ENCODE results near the gene GCSH.

The GCSH gene

DNA sequence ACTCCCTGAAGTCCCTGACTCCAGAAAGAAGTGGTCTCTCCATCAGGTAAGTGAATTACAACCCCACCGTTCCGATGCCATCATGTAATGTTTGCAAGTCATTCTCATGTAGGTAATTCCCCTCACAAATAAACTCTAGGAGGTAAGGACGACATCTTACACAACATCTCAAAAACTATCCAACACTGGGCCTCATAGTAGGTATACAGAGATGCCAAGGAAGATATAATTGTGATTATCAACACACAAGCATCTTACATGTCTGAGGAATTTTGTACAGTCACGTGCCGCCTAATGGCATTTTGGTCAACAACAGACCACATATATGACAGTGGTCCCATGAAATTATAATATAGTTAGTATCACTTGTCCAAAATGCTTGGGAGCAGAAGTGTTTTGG, 7.4 kb downstream of the GCSH start:
- no peak for TF ChIP-seq FOXP2 (optimal IDR thresholded peaks at IDR 0.05; ENCODE audit: borderline replicate concordance, extremely low read depth, extremely low read length, insufficient read depth)
- TF ChIP-seq TAF1 (IDR thresholded peaks at IDR 0.05; ENCODE audit: borderline replicate concordance, insufficient read depth, low read length) = no peak

DNA sequence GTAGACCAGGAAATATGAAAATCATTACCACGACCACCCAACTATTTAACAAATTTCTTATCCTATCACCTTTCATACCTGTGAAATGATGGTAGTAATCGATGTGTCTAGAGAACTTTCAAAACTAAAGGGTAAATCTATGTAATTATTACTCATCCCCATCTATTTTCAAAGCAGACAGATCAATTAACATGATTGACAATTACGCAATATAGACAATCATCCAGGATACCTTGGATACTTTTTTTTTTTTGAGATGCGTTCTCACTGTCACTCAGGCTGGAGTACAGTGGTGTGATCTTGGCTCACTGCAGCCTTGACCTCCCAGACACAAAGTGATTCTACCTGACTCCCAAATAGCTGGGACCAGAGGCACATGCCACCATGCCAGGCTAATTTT, 15.2 kb downstream of the GCSH start:
- no peak for TF ChIP-seq SIN3A (IDR thresholded peaks at IDR 0.05; ENCODE audit: borderline replicate concordance, insufficient read depth, low read length)
- no peak for TF ChIP-seq TAF1 (IDR thresholded peaks at IDR 0.05; ENCODE audit: borderline replicate concordance, insufficient read depth, low read length)
- TF ChIP-seq POLR2AphosphoS5 (IDR thresholded peaks at IDR 0.05; ENCODE audit: low read depth, low read length) = no peak
- TF ChIP-seq, protein P1, sequence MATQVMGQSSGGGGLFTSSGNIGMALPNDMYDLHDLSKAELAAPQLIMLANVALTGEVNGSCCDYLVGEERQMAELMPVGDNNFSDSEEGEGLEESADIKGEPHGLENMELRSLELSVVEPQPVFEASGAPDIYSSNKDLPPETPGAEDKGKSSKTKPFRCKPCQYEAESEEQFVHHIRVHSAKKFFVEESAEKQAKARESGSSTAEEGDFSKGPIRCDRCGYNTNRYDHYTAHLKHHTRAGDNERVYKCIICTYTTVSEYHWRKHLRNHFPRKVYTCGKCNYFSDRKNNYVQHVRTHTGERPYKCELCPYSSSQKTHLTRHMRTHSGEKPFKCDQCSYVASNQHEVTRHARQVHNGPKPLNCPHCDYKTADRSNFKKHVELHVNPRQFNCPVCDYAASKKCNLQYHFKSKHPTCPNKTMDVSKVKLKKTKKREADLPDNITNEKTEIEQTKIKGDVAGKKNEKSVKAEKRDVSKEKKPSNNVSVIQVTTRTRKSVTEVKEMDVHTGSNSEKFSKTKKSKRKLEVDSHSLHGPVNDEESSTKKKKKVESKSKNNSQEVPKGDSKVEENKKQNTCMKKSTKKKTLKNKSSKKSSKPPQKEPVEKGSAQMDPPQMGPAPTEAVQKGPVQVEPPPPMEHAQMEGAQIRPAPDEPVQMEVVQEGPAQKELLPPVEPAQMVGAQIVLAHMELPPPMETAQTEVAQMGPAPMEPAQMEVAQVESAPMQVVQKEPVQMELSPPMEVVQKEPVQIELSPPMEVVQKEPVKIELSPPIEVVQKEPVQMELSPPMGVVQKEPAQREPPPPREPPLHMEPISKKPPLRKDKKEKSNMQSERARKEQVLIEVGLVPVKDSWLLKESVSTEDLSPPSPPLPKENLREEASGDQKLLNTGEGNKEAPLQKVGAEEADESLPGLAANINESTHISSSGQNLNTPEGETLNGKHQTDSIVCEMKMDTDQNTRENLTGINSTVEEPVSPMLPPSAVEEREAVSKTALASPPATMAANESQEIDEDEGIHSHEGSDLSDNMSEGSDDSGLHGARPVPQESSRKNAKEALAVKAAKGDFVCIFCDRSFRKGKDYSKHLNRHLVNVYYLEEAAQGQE (IDR thresholded peaks at IDR 0.05; ENCODE audit: insufficient read depth in 1 of 2, low read depth in 2 of 2, low read length in 2 of 2) = no peak
- TF ChIP-seq FOXP2 (optimal IDR thresholded peaks at IDR 0.05; ENCODE audit: borderline replicate concordance, extremely low read depth, extremely low read length, insufficient read depth) = no peak

DNA sequence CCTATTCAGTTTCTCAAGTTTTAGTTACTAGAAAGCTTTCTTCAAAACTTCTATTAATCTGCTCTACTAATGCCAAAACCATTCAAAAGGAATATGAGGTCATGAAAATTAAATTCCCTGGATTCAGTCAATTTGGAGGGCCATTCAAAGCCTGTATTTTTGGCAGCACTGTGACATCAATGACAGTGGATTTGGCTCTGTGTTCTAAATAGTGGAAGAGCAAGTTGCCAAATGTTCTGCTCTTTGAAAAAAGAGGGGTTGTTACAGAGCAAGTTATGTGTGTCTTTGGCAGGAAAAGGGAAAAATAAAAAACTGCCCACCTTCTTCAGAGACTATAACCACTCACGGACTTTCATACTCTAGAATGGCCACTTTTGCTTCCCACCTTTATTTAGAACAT, 16.0 kb downstream of the GCSH start:
- no peak for TF ChIP-seq POLR2AphosphoS5 (IDR thresholded peaks at IDR 0.05; ENCODE audit: low read depth, low read length)
- no peak for TF ChIP-seq SIN3A (IDR thresholded peaks at IDR 0.05; ENCODE audit: borderline replicate concordance, insufficient read depth, low read length)
- TF ChIP-seq, protein P1 (IDR thresholded peaks at IDR 0.05; ENCODE audit: insufficient read depth in 1 of 2, low read depth in 2 of 2, low read length in 2 of 2) = no peak
- TF ChIP-seq FOXP2 (optimal IDR thresholded peaks at IDR 0.05; ENCODE audit: borderline replicate concordance, extremely low read depth, extremely low read length, insufficient read depth) = no peak
- TF ChIP-seq TAF1 (IDR thresholded peaks at IDR 0.05; ENCODE audit: borderline replicate concordance, insufficient read depth, low read length) = no peak

DNA sequence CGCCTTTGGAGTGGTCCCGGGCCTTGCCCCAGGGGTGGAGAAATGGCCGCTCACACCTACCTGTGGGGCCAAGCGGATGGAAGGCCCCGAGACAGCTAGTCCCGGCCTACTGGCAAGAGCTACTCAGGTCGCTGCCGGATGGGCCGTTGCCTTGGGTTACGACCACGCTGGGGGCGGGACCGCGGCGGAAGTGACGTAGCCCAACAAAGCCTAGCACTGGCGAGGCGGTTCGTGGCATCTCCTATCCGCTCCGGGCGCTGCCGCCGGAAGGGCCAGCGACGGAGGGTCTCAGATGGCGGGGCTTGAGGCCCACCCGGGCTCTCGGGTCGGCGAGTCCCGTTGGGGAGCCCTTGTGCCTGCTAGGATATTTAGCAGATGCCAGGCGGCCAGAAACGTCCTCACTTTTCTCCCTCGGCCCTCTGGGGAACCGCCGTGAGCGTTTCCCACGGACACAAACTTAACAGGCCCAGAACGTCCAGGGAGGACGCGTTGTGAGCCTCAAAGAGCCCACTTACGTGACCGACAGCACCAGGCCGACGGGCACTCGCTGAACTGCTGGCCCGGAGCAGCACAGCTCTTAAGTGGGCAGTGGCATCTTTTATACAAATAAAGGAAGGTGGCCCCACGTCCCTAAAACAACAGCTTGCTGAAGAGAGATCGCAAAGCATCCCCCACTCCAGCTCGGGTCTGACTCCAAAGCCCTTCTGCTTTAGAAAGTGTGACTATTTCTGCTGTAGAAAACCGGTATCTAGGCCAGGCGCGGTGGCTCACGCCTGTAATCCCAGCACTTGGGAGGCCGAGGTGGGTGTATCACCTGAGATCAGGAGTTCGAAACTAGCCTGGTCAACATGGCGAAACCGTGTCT, 18.9 kb downstream of the GCSH start, which contains the start of gene C16orf46:
Gene C16orf46, minus strand, starts transcription at position 163 of the 865 bp plus-strand sequence. CDS start 13,283 bp downstream, outside the sequence.
- TF ChIP-seq POLR2AphosphoS5 (IDR thresholded peaks at IDR 0.05; ENCODE audit: low read depth, low read length) = peak; percentile 57; the same call in 1 of the 2 replicates
- peak; percentile 92; the same call in 1 of the 2 replicates for TF ChIP-seq SIN3A (IDR thresholded peaks at IDR 0.05; ENCODE audit: borderline replicate concordance, insufficient read depth, low read length)
- TF ChIP-seq, protein P1 (IDR thresholded peaks at IDR 0.05; ENCODE audit: insufficient read depth in 1 of 2, low read depth in 2 of 2, low read length in 2 of 2) = no peak
- no peak for TF ChIP-seq TAF1 (IDR thresholded peaks at IDR 0.05; ENCODE audit: borderline replicate concordance, insufficient read depth, low read length)
- peak; percentile 88 for TF ChIP-seq FOXP2 (optimal IDR thresholded peaks at IDR 0.05; ENCODE audit: borderline replicate concordance, extremely low read depth, extremely low read length, insufficient read depth)

DNA sequence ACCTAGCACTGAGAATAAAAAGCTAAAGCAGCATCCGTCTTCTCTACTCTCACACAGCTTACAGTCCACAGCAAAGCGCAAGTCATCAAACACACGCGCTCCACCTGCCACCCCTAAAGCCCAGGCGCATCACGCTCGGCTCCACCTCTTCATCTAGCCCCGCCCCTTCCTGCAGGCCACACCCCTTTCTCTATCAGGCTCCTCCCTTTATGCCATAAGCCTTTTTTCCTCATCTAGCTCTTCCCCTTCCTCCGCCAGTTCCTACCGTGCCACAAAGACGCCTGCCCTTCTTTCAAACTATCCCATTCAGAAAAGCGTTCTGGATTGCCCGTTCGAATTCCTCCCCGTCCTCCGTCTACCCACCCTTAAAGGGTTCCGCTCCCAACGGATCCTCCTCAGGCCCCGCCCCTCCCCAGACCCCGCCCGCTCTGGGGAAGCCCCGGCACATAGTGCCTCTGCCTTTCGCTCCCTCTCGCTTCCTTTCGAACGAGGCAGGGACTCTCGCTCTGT, 19.6 kb downstream of the GCSH start:
- TF ChIP-seq SIN3A (IDR thresholded peaks at IDR 0.05; ENCODE audit: borderline replicate concordance, insufficient read depth, low read length) = no peak
- TF ChIP-seq, protein P1 (IDR thresholded peaks at IDR 0.05; ENCODE audit: insufficient read depth in 1 of 2, low read depth in 2 of 2, low read length in 2 of 2) = no peak
- no peak for TF ChIP-seq FOXP2 (optimal IDR thresholded peaks at IDR 0.05; ENCODE audit: borderline replicate concordance, extremely low read depth, extremely low read length, insufficient read depth)
- TF ChIP-seq TAF1 (IDR thresholded peaks at IDR 0.05; ENCODE audit: borderline replicate concordance, insufficient read depth, low read length) = no peak
- no peak for TF ChIP-seq POLR2AphosphoS5 (IDR thresholded peaks at IDR 0.05; ENCODE audit: low read depth, low read length)
